Smooth muscle cell (in vitro differentiated cells): ENCODE results near the gene DHRSX. TPM values are rescaled to one million over a fixed set of nuclear protein-coding genes. Genes with fewer than 3 reads are reported as not detected.

Experiments used
- DNase-seq: peaks from one replicate; lab custom pipeline; 2025; ENCODE audit not compliant: unreplicated experiment; lab: John Stamatoyannopoulos, UW
- H2AFZ ChIP-seq: fragments of 200-600 bp; sonication (generic); 2 replicates; pipeline ENCODE4 v1.6.0; 2016; ENCODE audit warnings: antibody characterized with exemption, low read depth, mild to moderate bottlenecking
- H3F3A ChIP-seq: fragments of 200-600 bp; sonication (generic); 2 replicates; pipeline ENCODE4 v1.6.0; 2017; ENCODE audit warnings: antibody characterized with exemption, low read depth
- H3K27ac ChIP-seq: fragments of 200-600 bp; sonication (generic); 2 replicates; pipeline ENCODE4 v1.5.1; 2016; ENCODE audit warnings: low read depth, mild to moderate bottlenecking
- H3K27me3 ChIP-seq: fragments of 200-600 bp; sonication (generic); 2 replicates; pipeline ENCODE4 v1.6.1; 2016; ENCODE audit warnings: low read depth, mild to moderate bottlenecking
- H3K36me3 ChIP-seq: fragments of 200-600 bp; sonication (generic); 2 replicates; pipeline ENCODE4 v1.5.1; 2016; ENCODE audit warnings: low read depth
- H3K4me1 ChIP-seq: fragments of 200-600 bp; sonication (generic); 2 replicates; pipeline ENCODE4 v1.5.1; 2016; ENCODE audit warnings: low read depth
- H3K4me2 ChIP-seq: fragments of 200-600 bp; sonication (generic); 2 replicates; pipeline ENCODE4 v1.6.0; 2016; ENCODE audit warnings: mild to moderate bottlenecking
- H3K4me3 ChIP-seq: fragments of 200-600 bp; sonication (generic); 2 replicates; pipeline ENCODE4 v1.5.1; 2016; ENCODE audit warnings: mild to moderate bottlenecking
- H3K79me2 ChIP-seq: fragments of 200-600 bp; sonication (generic); 2 replicates; pipeline ENCODE4 v1.6.0; 2016; ENCODE audit warnings: low read depth, mild to moderate bottlenecking
- H3K9ac ChIP-seq: fragments of 200-600 bp; sonication (generic); 2 replicates; pipeline ENCODE4 v1.6.0; 2016; ENCODE audit warnings: low read depth
- H3K9me3 ChIP-seq: fragments of 200-600 bp; sonication (generic); replicated peaks from 2 replicates; pipeline ENCODE4 v1.5.1; 2016; ENCODE audit warnings: low read depth
- H4K20me1 ChIP-seq: fragments of 200-600 bp; sonication (generic); 2 replicates; pipeline ENCODE4 v1.6.0; 2016; ENCODE audit warnings: low read depth
- CTCF ChIP-seq: fragments of 200-600 bp; sonication (generic); IDR thresholded peaks from 2 replicates; pipeline ENCODE4 v1.5.1; 2017; ENCODE audit warnings: borderline replicate concordance, mild to moderate bottlenecking, antibody characterized with exemption; ENCODE audit not compliant: insufficient read depth, poor library complexity, severe bottlenecking
- WGBS: methylation state at CpG from one replicate; pipeline ENCODE4 v1.1.7; 2016; ENCODE audit warnings: low lambda C conversion rate; 5-methylcytosine and 5-hydroxymethylcytosine counted together
- polyA plus RNA-seq: library from polyadenylated mRNA; unstranded; fragments of >200 nt; fragmentation: Nextera tagmentation; extraction: Ambion mirVana; gene quantifications from 2 replicates; pipeline ENCODE4 v1.2.1, GENCODE V29; 2016
- total RNA-seq: library from RNA; depleted of rRNA; stranded (reverse); fragments of >200 nt; gene quantifications from 2 replicates; pipeline ENCODE4 v1.2.3, GENCODE V29; 2014

The DHRSX gene
- total and polyA plus RNA-seq, 2 experiments from 2014 or later = 32.5 to 49.9 TPM

GRCh38 chrX:2299871-2300270 is 200.9 kb downstream of the DHRSX start:
- Histone ChIP-seq H3K4me2 (no peak overlapping the region), H3K27me3 (no peaks in the 10 kb centered on the region), H3F3A (no peaks in the 10 kb centered on the region), H3K36me3 (no peaks in the 10 kb centered on the region), H3K27ac (no peak overlapping the region), H3K9me3 (no peaks in the 10 kb centered on the region), H2AFZ (no peak overlapping the region), H3K4me1 (no peaks in the 10 kb centered on the region), H3K79me2 (no peaks in the 10 kb centered on the region), H4K20me1 (peaks cover 9% of the 10 kb centered on the region), H3K4me3 (no peak overlapping the region), H3K9ac (no peak overlapping the region)
- WGBS = 100% methylated on average over 4 of the region's 4 CpGs
- no peak for DNase-seq
- TF ChIP-seq CTCF = no peak

- Histone ChIP-seq H3K9me3 (no peaks in the 10 kb centered on the region), H3K4me1 (no peaks in the 10 kb centered on the region), H4K20me1 (no peaks in the 10 kb centered on the region), H3F3A (no peaks in the 10 kb centered on the region), H3K9ac (no peak overlapping the region), H3K4me2 (no peak overlapping the region), H3K27me3 (no peaks in the 10 kb centered on the region), H3K4me3 (no peak overlapping the region), H3K27ac (no peak overlapping the region), H3K36me3 (no peaks in the 10 kb centered on the region), H3K79me2 (no peaks in the 10 kb centered on the region), H2AFZ (no peak overlapping the region)
- TF ChIP-seq CTCF = no peak
- 95% methylated on average over 2 of the region's 2 CpGs for WGBS
- DNase-seq = no peak
Observed at GRCh38 chrX:2286731-2287130, 214.0 kb downstream of the DHRSX start.

GRCh38 chrX:2284601-2285000 is 216.2 kb downstream of the DHRSX start:
- Histone ChIP-seq H3K27me3 (no peaks in the 10 kb centered on the region), H2AFZ (no peak overlapping the region), H3K4me3 (no peak overlapping the region), H3K4me2 (no peak overlapping the region), H3F3A (no peaks in the 10 kb centered on the region), H3K9me3 (no peaks in the 10 kb centered on the region), H3K27ac (no peak overlapping the region), H3K36me3 (no peaks in the 10 kb centered on the region), H3K9ac (no peak overlapping the region), H3K4me1 (no peaks in the 10 kb centered on the region), H4K20me1 (no peaks in the 10 kb centered on the region), H3K79me2 (no peaks in the 10 kb centered on the region)
- WGBS = 96% methylated on average over 4 of the region's 4 CpGs
- TF ChIP-seq CTCF = no peak
- DNase-seq = no peak

DNA sequence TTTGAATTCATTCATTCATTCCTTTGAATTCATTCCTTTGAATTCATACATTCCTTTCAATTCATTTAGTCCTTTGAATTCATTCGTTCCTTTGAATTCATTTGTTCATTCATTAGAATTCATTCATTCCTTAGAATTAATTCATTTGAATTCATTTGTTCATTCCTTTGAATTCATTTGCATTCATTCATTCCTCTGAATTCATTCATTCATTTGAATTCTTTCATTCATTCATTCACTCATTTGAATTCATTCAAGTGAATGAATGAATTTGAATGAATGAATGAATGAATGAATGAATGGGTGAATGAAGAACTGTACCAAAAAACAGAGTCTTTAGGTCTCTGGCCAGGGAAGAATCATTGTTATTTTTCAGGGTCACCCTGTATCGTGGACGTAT is 216.6 kb downstream of the DHRSX start:
- Histone ChIP-seq H4K20me1 (no peaks in the 10 kb centered on the region), H3K4me1 (no peaks in the 10 kb centered on the region), H3F3A (no peaks in the 10 kb centered on the region), H3K4me2 (no peak overlapping the region), H3K27ac (no peak overlapping the region), H3K36me3 (no peaks in the 10 kb centered on the region), H3K79me2 (no peaks in the 10 kb centered on the region), H3K9ac (no peak overlapping the region), H3K27me3 (no peaks in the 10 kb centered on the region), H2AFZ (no peak overlapping the region), H3K9me3 (no peaks in the 10 kb centered on the region), H3K4me3 (no peak overlapping the region)
- no peak for DNase-seq
- TF ChIP-seq CTCF = no peak
- over 99% methylated on average over 3 of the region's 3 CpGs for WGBS
